HG03196 (cell line): Measurements from ENCODE around the gene SEZ6L2.
"Not testable (repeated sequence)": the region's sequence is repeated elsewhere in the genome, so short reads cannot be mapped to it uniquely, and the experiment has no call there.

Experiments
- ATAC-seq: cut with Tn5 transposase; IDR thresholded peaks from one replicate; pipeline ENCODE4 v1.9.1; 2021; ENCODE audit not compliant: unreplicated experiment

Gene SEZ6L2

GRCh38 chr16:29891525-29892457 is 7.6 kb downstream of the SEZ6L2 start:
- no peak for ATAC-seq

DNA sequence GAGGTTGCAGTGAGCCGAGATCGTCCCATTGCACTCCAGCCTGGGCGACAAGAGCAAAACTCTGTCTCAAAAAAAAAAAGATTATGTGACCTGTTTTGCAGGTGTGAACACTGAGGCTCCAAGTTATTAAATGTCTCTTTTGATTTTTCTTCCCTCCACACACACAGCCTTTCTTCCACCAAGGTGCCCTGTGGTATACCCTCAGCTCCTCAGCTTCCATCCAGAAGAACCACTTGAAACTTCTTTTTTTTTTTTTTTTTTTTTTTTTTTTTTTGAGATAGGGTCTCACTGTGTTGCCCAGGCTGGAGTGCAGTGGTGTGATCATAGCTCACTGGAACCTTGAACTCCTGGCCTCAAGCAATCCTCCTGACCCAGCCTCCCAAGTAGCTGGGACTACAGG is 10.0 kb downstream of the SEZ6L2 start:
- not testable (repeated sequence) for ATAC-seq

DNA sequence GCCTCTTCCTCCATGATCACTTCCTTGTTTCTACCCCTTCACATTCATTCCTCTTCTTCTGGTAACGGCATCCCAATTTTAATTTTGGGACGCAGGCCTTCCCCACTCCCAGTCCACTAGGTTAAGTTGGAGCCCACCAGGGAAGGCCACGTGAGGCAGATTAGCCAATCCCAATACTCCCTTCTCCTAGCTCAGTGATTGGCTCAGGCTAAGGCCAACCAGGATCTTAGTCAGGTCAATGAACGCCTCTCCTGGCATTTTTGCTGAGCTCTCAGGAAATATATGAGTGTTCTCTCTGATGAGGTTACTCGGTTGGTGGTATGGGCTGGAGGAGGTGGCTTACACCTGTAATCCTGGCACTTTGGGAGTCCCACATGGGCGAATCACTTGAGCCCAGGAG is 15.4 kb downstream of the SEZ6L2 start:
- no peak for ATAC-seq

DNA sequence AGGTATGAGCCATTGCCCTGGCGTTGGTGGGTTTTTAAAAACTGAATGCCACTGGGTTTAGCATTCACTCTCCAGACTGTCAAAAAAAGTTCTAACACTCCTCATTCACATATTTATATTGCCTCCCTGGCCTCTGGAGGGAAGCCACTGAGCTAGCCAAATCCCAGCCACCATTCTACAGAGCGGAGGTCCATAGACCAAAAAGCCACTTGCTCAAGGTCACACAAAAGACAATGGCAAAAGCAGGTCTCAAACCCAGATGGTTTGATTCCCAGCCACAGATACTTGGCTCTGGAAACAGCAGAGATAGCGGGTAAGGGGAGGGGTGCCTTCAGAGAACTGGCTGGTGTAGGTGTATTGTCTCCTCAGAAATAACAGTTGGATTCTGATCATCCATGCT is 18.3 kb downstream of the SEZ6L2 start:
- ATAC-seq: no peak

- ATAC-seq: no peak
These were observed 21.2 kb downstream of the SEZ6L2 start for GRCh38 chr16:29878172-29878571.

- no peak for ATAC-seq
These were observed 21.9 kb downstream of the SEZ6L2 start for GRCh38 chr16:29877266-29877961.

GRCh38 chr16:29876594-29877249 is 22.6 kb downstream of the SEZ6L2 start:
- no peak for ATAC-seq

DNA sequence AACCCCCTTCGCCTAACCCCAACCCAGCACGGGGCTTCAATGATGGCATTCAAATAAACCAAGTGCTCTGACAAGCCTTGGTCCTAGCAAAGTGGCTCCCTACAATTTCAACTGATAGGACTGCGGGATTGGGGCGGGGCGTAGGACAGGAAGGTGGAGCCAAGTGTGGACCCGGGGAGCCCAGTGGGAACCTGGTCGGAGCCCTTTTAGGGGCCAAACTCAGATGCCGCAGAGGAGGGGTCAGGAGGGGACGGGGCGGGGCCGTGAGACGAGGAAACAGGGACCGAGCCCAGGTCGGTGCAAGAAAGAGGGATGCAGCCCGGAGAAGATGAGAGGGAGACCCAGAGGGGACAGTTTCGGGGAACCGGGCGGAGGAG is 23.1 kb downstream of the SEZ6L2 start:
- no peak for ATAC-seq

- no peak for ATAC-seq
These were observed 24.1 kb downstream of the SEZ6L2 start for GRCh38 chr16:29875206-29875605.

- no peak for ATAC-seq
These were observed 26.0 kb downstream of the SEZ6L2 start for GRCh38 chr16:29873319-29873718.

- ATAC-seq: no peak
These were observed 27.4 kb downstream of the SEZ6L2 start for GRCh38 chr16:29871822-29872546.

DNA sequence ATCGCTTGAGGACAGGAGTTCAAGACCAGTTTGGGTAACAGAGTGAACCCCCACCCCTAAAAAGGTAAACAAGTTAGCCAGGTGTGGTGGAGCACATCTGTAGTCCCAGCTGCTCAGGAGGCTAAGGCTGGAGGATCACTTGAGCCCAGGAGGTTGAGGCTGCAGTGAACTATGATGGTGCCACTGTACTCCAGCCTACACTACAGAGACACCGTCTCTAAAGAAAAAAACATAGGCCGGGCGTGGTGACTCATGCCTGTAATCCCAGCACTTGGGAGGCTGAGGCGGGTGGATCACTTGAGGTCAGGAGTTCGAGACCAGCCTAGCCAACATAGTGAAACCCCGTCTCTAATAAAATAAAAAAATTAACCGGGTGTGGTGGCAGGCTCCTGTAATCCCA is 30.3 kb downstream of the SEZ6L2 start:
- ATAC-seq: not testable (repeated sequence)

GRCh38 chr16:29868396-29869009 is 30.8 kb downstream of the SEZ6L2 start:
- no peak for ATAC-seq

GRCh38 chr16:29864205-29864604 is 35.1 kb downstream of the SEZ6L2 start:
- no peak for ATAC-seq

GRCh38 chr16:29863669-29863984 is 35.7 kb downstream of the SEZ6L2 start:
- ATAC-seq: no peak

GRCh38 chr16:29862884-29863668 is 36.3 kb downstream of the SEZ6L2 start, which contains the start of gene CDIPT:
CDIPT (minus strand) TSS chr16:29863226; CDS start chr16:29862857, 369 bp downstream.
- peak; percentile 89 for ATAC-seq

DNA sequence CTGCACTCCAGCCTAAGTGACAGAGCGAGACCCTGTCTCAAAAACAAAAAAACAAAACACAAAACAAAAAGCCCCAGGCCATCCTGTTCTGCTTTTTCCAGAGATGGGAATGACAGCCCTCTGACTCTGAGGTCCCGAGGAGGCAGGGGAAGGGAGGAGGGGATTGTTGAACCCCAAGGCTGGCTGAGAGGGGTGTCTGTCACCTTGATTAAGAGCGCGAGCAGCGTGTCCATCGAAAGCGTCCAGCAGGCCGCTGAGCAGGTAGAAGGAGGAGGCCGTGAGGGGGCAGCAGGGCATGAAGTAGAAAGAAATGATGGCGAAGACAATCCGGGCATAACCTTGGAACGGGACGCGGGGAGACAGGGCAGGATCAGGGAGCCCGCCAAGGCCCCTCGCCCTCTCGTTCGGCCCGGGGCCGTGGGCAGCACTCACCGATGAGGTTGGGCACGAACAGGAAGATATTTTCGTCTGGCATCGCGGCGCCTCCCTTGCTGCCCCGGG is 36.9 kb downstream of the SEZ6L2 start:
- no peak for ATAC-seq

DNA sequence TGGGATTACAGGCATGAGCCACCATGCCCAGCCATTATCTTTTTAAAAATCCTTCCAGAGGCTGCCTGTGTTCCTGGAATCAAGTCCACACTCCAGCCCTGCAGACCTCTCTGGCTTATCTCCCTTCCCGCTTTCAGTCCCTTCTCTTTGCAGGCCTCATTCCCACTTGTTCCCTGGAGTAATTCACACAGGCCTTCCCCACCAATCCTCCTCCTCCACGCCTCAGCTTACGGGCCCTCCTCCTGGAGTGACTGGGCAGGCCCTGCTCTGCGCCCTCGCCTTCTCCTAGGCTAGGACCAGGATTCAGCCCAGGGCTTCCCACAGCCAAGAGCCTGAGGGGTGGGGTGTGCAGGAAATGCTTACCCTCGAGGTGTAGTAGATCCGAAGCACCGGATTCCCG is 39.1 kb downstream of the SEZ6L2 start:
- no peak for ATAC-seq

DNA sequence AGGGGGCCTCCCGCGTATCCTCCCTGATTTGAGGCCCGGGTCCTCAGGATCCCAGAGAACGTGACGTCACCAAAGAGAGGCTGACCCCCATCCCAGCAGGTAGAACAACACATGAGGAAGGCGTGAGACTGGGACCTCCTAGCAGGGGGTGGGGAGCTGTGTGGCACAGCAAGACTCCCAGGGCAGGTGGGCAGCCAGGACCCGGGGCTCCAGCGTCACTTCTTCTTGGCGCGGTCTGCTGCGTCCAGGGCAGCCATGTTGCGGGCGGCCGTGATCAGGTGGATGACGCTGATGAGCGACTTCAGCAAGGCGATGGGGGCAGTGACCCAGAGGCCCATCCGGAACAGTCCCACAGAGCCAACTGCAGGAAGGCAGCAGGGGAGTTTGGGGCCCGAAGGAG is 40.4 kb downstream of the SEZ6L2 start:
- no peak for ATAC-seq
